Body of pancreas (tissue), 4 donors: ENCODE data around the gene PTH1R.

Source experiments
- POLR2A ChIP-seq, 3 donors: fragments of 450-650 bp; IDR thresholded peaks; one replicate each; pipeline ENCODE4 v1.6.1; 2016; ENCODE audit warnings: antibody characterized with exemption in 3 of 3, mild to moderate bottlenecking in 2 of 3
- TF ChIP-seq, protein P1 (sequence below), 7 experiments: fragments of 450-650 bp in 4 of 7; fragments of 200-600 bp in 3 of 7; sonication (generic) in 3 of 7; IDR thresholded peaks; one replicate each; pipeline ENCODE4 v1.5.1; 2016 to 2019; ENCODE audit warnings: antibody characterized with exemption in 7 of 7

GRCh38 chr3:46906471-46907058, 29.0 kb downstream of the PTH1R start:
- TF ChIP-seq, protein P1, sequence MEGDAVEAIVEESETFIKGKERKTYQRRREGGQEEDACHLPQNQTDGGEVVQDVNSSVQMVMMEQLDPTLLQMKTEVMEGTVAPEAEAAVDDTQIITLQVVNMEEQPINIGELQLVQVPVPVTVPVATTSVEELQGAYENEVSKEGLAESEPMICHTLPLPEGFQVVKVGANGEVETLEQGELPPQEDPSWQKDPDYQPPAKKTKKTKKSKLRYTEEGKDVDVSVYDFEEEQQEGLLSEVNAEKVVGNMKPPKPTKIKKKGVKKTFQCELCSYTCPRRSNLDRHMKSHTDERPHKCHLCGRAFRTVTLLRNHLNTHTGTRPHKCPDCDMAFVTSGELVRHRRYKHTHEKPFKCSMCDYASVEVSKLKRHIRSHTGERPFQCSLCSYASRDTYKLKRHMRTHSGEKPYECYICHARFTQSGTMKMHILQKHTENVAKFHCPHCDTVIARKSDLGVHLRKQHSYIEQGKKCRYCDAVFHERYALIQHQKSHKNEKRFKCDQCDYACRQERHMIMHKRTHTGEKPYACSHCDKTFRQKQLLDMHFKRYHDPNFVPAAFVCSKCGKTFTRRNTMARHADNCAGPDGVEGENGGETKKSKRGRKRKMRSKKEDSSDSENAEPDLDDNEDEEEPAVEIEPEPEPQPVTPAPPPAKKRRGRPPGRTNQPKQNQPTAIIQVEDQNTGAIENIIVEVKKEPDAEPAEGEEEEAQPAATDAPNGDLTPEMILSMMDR (IDR thresholded peaks at IDR 0.05) = no peak
- no peak for TF ChIP-seq POLR2A (IDR thresholded peaks at IDR 0.05)
